ENCODE data around the gene DCPS. TPM values are rescaled to one million over a fixed set of nuclear protein-coding genes. Genes with fewer than 3 reads are reported as not detected.
"Not testable (repeated sequence)": the region's sequence is repeated elsewhere in the genome, so short reads cannot be mapped to it uniquely, and the experiment has no call there.

Gene DCPS
- total RNA-seq, 1 donor from 2014 or later = 16.0 TPM

- DNase-seq (ENCODE audit: extremely low read depth, low read depth, low spot score) = peak; percentile 85
These were observed 19.0 kb upstream of the DCPS start for GRCh38 chr11:126284829-126285228.

- no peak for DNase-seq (ENCODE audit: extremely low read depth, low read depth, low spot score)
These were observed 15.6 kb upstream of the DCPS start for GRCh38 chr11:126288237-126288636.

GRCh38 chr11:126290887-126291286 lies 13.0 kb upstream of the DCPS start:
- DNase-seq (ENCODE audit: extremely low read depth, low read depth, low spot score) = no peak

- no peak for DNase-seq (ENCODE audit: extremely low read depth, low read depth, low spot score)
These were observed 10.1 kb upstream of the DCPS start for GRCh38 chr11:126293726-126294125.

GRCh38 chr11:126297004-126297403 lies 6.9 kb upstream of the DCPS start:
- DNase-seq (ENCODE audit: extremely low read depth, low read depth, low spot score) = no peak

- DNase-seq (ENCODE audit: extremely low read depth, low read depth, low spot score) = no peak
These were observed 706 bp downstream of the DCPS start for GRCh38 chr11:126304457-126305075.

GRCh38 chr11:126305699-126306098 lies 1.8 kb downstream of the DCPS start:
- DNase-seq (ENCODE audit: extremely low read depth, low read depth, low spot score) = no peak

GRCh38 chr11:126307706-126308105 lies 3.8 kb downstream of the DCPS start:
- no peak for DNase-seq (ENCODE audit: extremely low read depth, low read depth, low spot score)

- no peak for DNase-seq (ENCODE audit: extremely low read depth, low read depth, low spot score)
These were observed 4.4 kb downstream of the DCPS start for GRCh38 chr11:126308271-126308671.

GRCh38 chr11:126308771-126309170 lies 4.9 kb downstream of the DCPS start:
- DNase-seq (ENCODE audit: extremely low read depth, low read depth, low spot score) = not testable (repeated sequence)

- peak; percentile 61 for DNase-seq (ENCODE audit: extremely low read depth, low read depth, low spot score)
These were observed 6.5 kb downstream of the DCPS start for GRCh38 chr11:126310200-126310991.

GRCh38 chr11:126310992-126311310 lies 7.1 kb downstream of the DCPS start:
- DNase-seq (ENCODE audit: extremely low read depth, low read depth, low spot score) = no peak

- no peak for DNase-seq (ENCODE audit: extremely low read depth, low read depth, low spot score)
These were observed 7.8 kb downstream of the DCPS start for GRCh38 chr11:126311401-126312291.

GRCh38 chr11:126312961-126313360 lies 9.1 kb downstream of the DCPS start:
- no peak for DNase-seq (ENCODE audit: extremely low read depth, low read depth, low spot score)

GRCh38 chr11:126313826-126314225 lies 10.0 kb downstream of the DCPS start:
- no peak for DNase-seq (ENCODE audit: extremely low read depth, low read depth, low spot score)

- DNase-seq (ENCODE audit: extremely low read depth, low read depth, low spot score) = no peak
These were observed 13.5 kb downstream of the DCPS start for GRCh38 chr11:126317432-126317755.

GRCh38 chr11:126317756-126318573 lies 14.1 kb downstream of the DCPS start:
- no peak for DNase-seq (ENCODE audit: extremely low read depth, low read depth, low spot score)

GRCh38 chr11:126318574-126319373 lies 14.9 kb downstream of the DCPS start:
- no peak for DNase-seq (ENCODE audit: extremely low read depth, low read depth, low spot score)

- DNase-seq (ENCODE audit: extremely low read depth, low read depth, low spot score) = no peak
These were observed 15.5 kb downstream of the DCPS start for GRCh38 chr11:126319374-126319740.

- DNase-seq (ENCODE audit: extremely low read depth, low read depth, low spot score) = no peak
These were observed 19.1 kb downstream of the DCPS start for GRCh38 chr11:126322996-126323395.
